Aorta (tissue), 5 donors: ENCODE measurements around the gene DSG4. TPM values are rescaled to one million over a fixed set of nuclear protein-coding genes. Genes with fewer than 3 reads are reported as not detected.

ENCODE experiments used
- ATAC-seq: fragments of 200-7000 bp; cut with Tn5 transposase; one replicate; pipeline ENCODE4 v1.9.1; 2022; ENCODE audit warnings: moderate library complexity; ENCODE audit not compliant: low FRiP score
- DNase-seq, 2 donors: peaks; one replicate each; pipeline ENCODE4 v3.0.0-alpha.2; 2020
- H3K27ac ChIP-seq, 2 donors: one replicate each; pipeline ENCODE4 v1.5.1; 2013; ENCODE audit warnings: low read length in 2 of 2, mild to moderate bottlenecking in 2 of 2, moderate library complexity in 2 of 2, control low read depth in 1 of 2, inconsistent platforms in 1 of 2, low read depth in 1 of 2
- H3K27me3 ChIP-seq, 2 donors: one replicate each; pipeline ENCODE4 v1.6.1; 2013; ENCODE audit warnings: control low read depth in 1 of 2, low read length in 1 of 2, mild to moderate bottlenecking in 1 of 2, moderate library complexity in 1 of 2; ENCODE audit not compliant: insufficient read depth in 2 of 2, control insufficient read depth in 1 of 2
- H3K36me3 ChIP-seq, 2 donors: one replicate each; pipeline ENCODE4 v1.6.1; 2013; ENCODE audit warnings: control low read depth in 1 of 2, low read length in 1 of 2, mild to moderate bottlenecking in 1 of 2; ENCODE audit not compliant: insufficient read depth in 2 of 2, control insufficient read depth in 1 of 2
- H3K4me1 ChIP-seq, 2 donors: one replicate each; pipeline ENCODE4 v1.6.1; 2013; ENCODE audit warnings: low read length in 2 of 2, control low read depth in 1 of 2, mild to moderate bottlenecking in 1 of 2, moderate library complexity in 1 of 2; ENCODE audit not compliant: insufficient read depth in 2 of 2, control insufficient read depth in 1 of 2
- H3K4me3 ChIP-seq, 2 donors: one replicate each; pipeline ENCODE4 v1.5.1; 2013; ENCODE audit warnings: low read length in 2 of 2, control low read depth in 1 of 2, mild to moderate bottlenecking in 1 of 2
- H3K9me3 ChIP-seq: one replicate; pipeline ENCODE4 v1.6.1; 2013; ENCODE audit warnings: mild to moderate bottlenecking, low read length; ENCODE audit not compliant: control insufficient read depth
- WGBS, 2 donors: extraction: QIAGEN DNeasy Blood & Tissue Kit; methylation state at CpG; one replicate each; pipeline ENCODE4 v1.1.7; 2013; 5-methylcytosine and 5-hydroxymethylcytosine counted together
- intact Hi-C, 2 donors: fragments of 100-400 bp; cut with DNase I; formaldehyde crosslinking; loops; one replicate each; pipeline versions ENCODE4 v1.14.2 to v1.15.0; 2022
- polyA plus RNA-seq, 2 donors: library from polyadenylated mRNA; stranded (reverse); fragments of 200-250 nt; gene quantifications; one replicate each; pipeline ENCODE4 v1.2.3, GENCODE V29; 2013
- total RNA-seq, 2 donors: library from RNA; stranded (reverse); fragmentation: NEBNext Ultra II Directional; extraction: Animal tissue kit (Norgen Biotek cat#: 25700); gene quantifications; one replicate each; pipeline ENCODE4 v1.2.1, GENCODE V29; 2021
- donor health status: healthy with polysubstance abuse.
- donor health status: Bipolar disorder and iron deficiency.
- donor health status: DM: no; HTN: no; CAD: no.
- donor health status: DM: no; HTN: no; CAD: no.
- donor health status: DM: yes; HTN: yes; CAD: no.

Gene DSG4
- total and polyA plus RNA-seq, 4 donors: not detected

DNA sequence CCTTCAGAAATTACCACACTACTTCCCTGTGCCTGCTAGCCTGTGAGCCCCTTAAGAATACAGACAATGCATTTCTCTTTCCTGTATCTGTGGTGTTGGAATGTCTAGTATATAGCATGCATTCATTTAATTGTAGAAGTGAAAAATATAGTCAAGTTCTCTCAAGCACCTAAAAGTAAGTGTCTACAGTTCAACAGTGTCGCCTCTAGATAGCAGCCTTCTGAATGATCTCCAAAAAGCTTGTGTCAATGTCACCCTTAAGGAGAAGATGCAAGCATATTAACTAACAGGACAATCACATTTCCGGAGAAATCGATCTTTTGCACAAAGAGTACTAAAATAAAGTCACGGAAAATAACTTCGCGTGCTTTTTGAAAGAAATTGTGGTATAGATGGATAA lies 43.5 kb downstream of the DSG4 start:
- H3K4me3 ChIP-seq: no peak overlapping the region
- no peak for DNase-seq
- no peaks in the 10 kb centered on the region for H3K36me3 ChIP-seq
- intact Hi-C loops: no loop called here
- H3K4me1 ChIP-seq: no peaks in the 10 kb centered on the region
- H3K9me3 ChIP-seq: peaks cover 2% of the 10 kb centered on the region
- H3K27me3 ChIP-seq: no peaks in the 10 kb centered on the region
- WGBS, 2 donors: 91 to 92% methylated on average over 6 of the region's 6 CpGs
- no peak overlapping the region for H3K27ac ChIP-seq
- no peak for ATAC-seq

DNA sequence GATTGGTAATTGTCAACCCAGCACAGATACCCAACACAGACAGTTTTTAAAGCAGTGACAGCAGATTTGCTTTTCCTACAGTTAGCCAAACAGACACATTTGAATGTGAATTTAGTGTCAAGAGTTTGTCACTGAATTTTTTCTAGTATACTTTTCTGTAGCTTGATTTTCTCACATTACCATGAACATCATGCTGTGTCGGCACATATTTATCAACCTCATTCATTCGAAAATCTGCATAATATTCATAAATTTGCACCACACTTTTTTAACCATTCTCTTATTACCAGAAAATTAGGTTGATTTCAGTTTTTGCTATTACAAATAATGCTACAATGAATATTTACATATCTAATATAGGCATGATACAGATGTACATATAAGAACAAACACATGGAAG lies 43.9 kb downstream of the DSG4 start:
- Histone ChIP-seq H3K4me1 (no peaks in the 10 kb centered on the region), H3K9me3 (peaks cover 2% of the 10 kb centered on the region), H3K27me3 (no peaks in the 10 kb centered on the region), H3K4me3 (no peak overlapping the region), H3K36me3 (no peaks in the 10 kb centered on the region), H3K27ac (no peak overlapping the region)
- intact Hi-C loops: no loop called here
- DNase-seq (no peak), ATAC-seq (no peak)
- WGBS, 2 donors: 87% methylated on average over 2 of the region's 2 CpGs

DNA sequence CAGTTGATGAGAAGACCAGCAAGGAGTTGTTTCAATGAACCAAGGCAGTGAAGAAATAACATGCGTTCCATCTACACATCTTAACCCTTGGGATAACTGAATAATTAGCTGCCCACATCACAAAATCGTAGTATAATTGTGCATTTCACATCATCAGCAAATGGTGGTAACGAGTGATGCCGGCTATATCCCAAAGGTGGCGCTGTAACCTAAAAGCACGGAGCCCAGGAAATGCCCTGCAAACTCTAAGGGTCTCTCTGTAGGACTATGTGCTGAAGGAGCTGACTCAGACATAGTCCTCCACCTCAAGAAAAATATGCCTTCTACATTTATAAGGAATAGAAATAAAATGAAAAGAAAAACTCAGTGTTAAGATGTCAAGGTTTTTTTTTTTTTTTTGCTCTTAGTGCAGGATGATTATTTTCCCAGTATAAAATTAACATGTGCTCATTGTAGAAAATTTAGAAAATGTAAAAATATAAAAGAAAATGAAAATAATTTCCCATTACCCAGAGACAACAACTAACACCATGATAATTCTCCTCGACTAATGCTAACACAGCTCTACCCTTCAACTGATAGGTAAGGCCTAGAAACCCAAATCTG lies 47.9 kb downstream of the DSG4 start:
- 31 to 32% methylated on average over 7 of the region's 7 CpGs for WGBS, 2 donors
- no peaks in the 10 kb centered on the region for H3K27me3 ChIP-seq
- H3K4me1 ChIP-seq: no peaks in the 10 kb centered on the region
- H3K27ac ChIP-seq: no peak overlapping the region
- no peaks in the 10 kb centered on the region for H3K36me3 ChIP-seq
- ATAC-seq (no peak), DNase-seq (no peak)
- intact Hi-C loops: no loop called here
- no peak overlapping the region for H3K4me3 ChIP-seq
- H3K9me3 ChIP-seq: peaks cover 2% of the 10 kb centered on the region

DNA sequence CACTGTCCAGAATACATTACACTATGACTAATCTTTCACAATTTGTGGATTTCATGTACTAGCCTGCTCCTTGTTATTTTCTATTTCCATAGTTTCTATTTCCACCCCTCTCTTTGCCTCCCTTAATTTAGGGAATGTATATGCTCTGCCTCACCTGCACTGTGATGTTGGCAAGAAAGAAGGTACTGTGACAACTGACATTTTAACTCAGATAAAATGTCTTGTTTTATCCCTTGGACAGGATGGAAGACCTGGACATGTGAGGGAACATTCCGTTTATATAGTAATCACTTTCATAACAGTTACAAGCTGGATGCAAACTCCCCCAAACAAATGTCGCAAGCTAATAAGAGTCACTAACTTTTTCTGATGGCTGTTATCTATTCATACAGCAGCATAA lies 49.4 kb downstream of the DSG4 start:
- Histone ChIP-seq H3K27me3 (no peaks in the 10 kb centered on the region), H3K9me3 (peaks cover 2% of the 10 kb centered on the region), H3K4me3 (no peak overlapping the region), H3K27ac (no peak overlapping the region), H3K4me1 (no peaks in the 10 kb centered on the region), H3K36me3 (no peaks in the 10 kb centered on the region)
- DNase-seq (no peak), ATAC-seq (no peak)
- intact Hi-C loops: no loop called here
- 81 to 85% methylated on average over 2 of the region's 2 CpGs for WGBS, 2 donors

DNA sequence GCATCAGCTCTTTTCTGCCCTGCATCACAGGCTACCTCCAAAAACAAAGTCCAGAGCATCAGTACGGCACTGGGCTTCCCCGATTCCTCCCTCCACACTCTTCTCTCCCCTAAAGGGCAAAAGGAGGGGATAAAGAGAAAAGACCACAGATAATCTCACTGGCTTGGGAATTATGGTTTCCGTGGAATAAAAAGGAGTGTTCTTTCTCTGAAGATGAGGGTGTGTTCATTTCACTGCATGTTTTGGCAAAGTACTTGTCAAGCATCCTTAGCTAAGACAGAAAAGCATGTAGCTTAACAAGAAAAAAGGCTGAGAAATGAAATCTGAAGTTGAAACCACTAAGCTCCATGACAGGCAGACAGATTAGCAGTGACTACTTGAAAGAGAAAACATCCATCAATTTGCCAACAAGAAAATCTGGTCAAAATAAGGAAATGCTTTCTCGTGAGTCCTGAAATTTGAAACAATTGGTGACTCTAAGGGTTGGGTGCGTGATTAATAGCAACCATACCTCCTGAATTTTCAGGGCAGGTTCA lies 50.4 kb downstream of the DSG4 start:
- no peaks in the 10 kb centered on the region for H3K4me1 ChIP-seq
- no peak for ATAC-seq
- WGBS, 2 donors: 60 to 61% methylated on average over 5 of the region's 5 CpGs
- H3K27ac ChIP-seq: no peak overlapping the region
- no peak overlapping the region for H3K4me3 ChIP-seq
- H3K36me3 ChIP-seq: no peaks in the 10 kb centered on the region
- intact Hi-C loops: no loop called here
- H3K9me3 ChIP-seq: peaks cover 2% of the 10 kb centered on the region
- DNase-seq: no peak
- no peaks in the 10 kb centered on the region for H3K27me3 ChIP-seq

DNA sequence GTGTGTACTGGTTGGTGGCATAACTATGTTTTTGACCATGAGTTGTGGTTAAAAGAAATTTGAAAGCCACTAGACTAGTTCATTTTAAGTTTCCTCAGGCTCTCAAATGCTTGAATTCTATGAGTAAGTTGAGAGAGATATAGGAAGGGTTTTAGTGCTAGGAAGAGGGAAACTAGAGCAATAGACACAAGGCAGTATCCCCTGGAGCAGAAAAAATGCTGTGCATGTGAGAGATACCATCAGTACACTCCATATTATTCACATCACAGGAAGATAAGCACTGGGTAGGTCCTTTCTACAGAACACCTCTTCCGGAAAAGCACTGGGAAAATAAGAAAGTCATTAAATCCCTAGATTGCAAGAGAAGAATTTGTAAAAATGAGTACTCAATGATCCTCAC lies 51.6 kb downstream of the DSG4 start:
- H3K4me1 ChIP-seq: no peaks in the 10 kb centered on the region
- H3K4me3 ChIP-seq: no peak overlapping the region
- no peaks in the 10 kb centered on the region for H3K36me3 ChIP-seq
- ATAC-seq: no peak
- H3K9me3 ChIP-seq: peaks cover 2% of the 10 kb centered on the region
- no peaks in the 10 kb centered on the region for H3K27me3 ChIP-seq
- no peak overlapping the region for H3K27ac ChIP-seq
- intact Hi-C loops: no loop called here
- 85 to 94% methylated on average over 1 of the region's 1 CpG for WGBS, 2 donors
- no peak for DNase-seq

DNA sequence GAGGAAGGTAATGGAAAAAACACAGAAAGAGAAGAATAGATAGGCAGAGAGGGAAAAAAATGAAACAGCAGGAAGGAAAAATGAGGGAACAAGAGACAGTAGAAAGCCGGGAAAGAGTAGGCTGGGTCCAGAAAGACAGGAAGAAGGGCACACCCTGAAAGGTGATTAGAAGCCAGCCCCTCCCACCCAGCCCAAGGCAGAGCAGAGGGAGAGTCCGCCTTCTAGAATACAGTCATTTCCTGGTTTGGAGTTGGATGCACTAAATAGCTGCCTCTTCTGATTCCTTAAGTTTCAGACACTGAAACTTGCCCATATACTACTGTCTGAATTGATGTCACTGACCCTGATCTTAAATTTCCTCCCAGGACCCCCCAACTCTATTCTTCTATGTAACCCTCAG lies 53.0 kb downstream of the DSG4 start:
- no peaks in the 10 kb centered on the region for H3K4me1 ChIP-seq
- H3K4me3 ChIP-seq: no peak overlapping the region
- peaks cover 1% of the 10 kb centered on the region for H3K9me3 ChIP-seq
- 61 to 66% methylated on average over 2 of the region's 2 CpGs for WGBS, 2 donors
- no peak overlapping the region for H3K27ac ChIP-seq
- ATAC-seq (no peak), DNase-seq (no peak)
- intact Hi-C loops: no loop called here
- H3K27me3 ChIP-seq: no peaks in the 10 kb centered on the region
- no peaks in the 10 kb centered on the region for H3K36me3 ChIP-seq

DNA sequence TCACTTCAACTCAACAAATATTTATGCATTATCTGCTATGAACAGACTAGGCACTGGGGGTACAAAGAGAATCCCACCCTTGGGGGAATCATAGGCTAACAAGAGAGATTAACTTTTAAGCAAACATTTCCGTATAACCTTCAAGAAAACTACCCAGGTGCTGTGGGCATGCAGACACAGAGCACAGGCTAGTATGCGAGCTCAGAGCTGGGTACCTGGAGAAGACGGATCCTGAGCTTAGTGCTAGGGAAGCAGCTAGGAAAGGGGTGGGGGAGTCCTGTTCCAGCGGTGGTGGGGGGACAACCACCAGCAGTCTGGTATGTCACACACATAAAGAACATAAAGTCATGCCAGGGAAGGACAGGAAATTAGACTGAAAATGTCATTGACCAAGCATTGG lies 53.5 kb downstream of the DSG4 start:
- H3K36me3 ChIP-seq: no peaks in the 10 kb centered on the region
- peaks cover 1% of the 10 kb centered on the region for H3K9me3 ChIP-seq
- H3K27me3 ChIP-seq: no peaks in the 10 kb centered on the region
- intact Hi-C loops: no loop called here
- no peak for DNase-seq
- H3K4me1 ChIP-seq: no peaks in the 10 kb centered on the region
- 64 to 72% methylated on average over 4 of the region's 4 CpGs for WGBS, 2 donors
- H3K4me3 ChIP-seq: no peak overlapping the region
- no peak overlapping the region for H3K27ac ChIP-seq
- ATAC-seq: no peak

DNA sequence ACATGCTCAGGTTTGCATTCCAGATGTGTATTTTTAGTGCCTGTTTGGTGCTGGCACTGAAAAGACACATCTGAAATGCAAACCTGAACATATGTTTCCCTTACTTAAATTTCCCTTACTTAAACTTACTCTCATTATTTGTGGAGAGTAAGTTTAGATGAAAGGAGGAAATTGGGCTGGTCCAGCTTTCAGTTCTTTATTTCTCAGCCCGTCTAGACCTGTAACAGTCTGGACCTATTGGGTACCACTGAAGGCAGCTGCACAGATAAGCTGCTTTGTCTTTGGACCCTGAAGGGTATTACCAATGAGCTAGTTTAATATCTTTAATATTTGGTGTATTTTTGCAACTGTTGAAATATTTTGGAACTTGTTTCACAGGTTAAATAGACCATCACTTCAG lies 54.0 kb downstream of the DSG4 start:
- 50 to 75% methylated on average over 1 of the region's 1 CpG for WGBS, 2 donors
- ATAC-seq (no peak), DNase-seq (no peak)
- intact Hi-C loops: no loop called here
- no peak overlapping the region for H3K27ac ChIP-seq
- H3K36me3 ChIP-seq: no peaks in the 10 kb centered on the region
- no peaks in the 10 kb centered on the region for H3K4me1 ChIP-seq
- peaks cover 1% of the 10 kb centered on the region for H3K9me3 ChIP-seq
- no peaks in the 10 kb centered on the region for H3K27me3 ChIP-seq
- no peak overlapping the region for H3K4me3 ChIP-seq
